Parathyroid adenoma (tissue), 2 donors: ENCODE measurements around the gene SLC46A1.

Source experiments
- H2AFZ ChIP-seq: fragments of 300-600 bp; sonication (generic); one replicate; pipeline ENCODE4 v1.7.0; 2017; ENCODE audit warnings: antibody characterized with exemption, mild to moderate bottlenecking
- H3K27ac ChIP-seq: fragments of 300-600 bp; sonication (generic); one replicate; pipeline ENCODE4 v1.7.0; 2017
- H3K27me3 ChIP-seq: fragments of 300-600 bp; sonication (generic); one replicate; pipeline ENCODE4 v1.7.0; 2017; ENCODE audit warnings: low read length; ENCODE audit not compliant: control insufficient read depth, insufficient read depth
- H3K36me3 ChIP-seq: fragments of 300-600 bp; sonication (generic); one replicate; pipeline ENCODE4 v1.7.0; 2017; ENCODE audit warnings: low read length; ENCODE audit not compliant: control insufficient read depth, insufficient read depth
- H3K4me1 ChIP-seq: fragments of 300-600 bp; sonication (generic); one replicate; pipeline ENCODE4 v1.7.0; 2017; ENCODE audit warnings: control low read depth
- H3K4me2 ChIP-seq: fragments of 300-600 bp; sonication (generic); one replicate; pipeline ENCODE4 v1.7.0; 2017; ENCODE audit warnings: low read length
- H3K4me3 ChIP-seq: fragments of 300-600 bp; sonication (generic); one replicate; pipeline ENCODE4 v1.7.0; 2017; ENCODE audit warnings: low read depth, low read length
- H3K79me2 ChIP-seq: fragments of 300-600 bp; sonication (generic); one replicate; pipeline ENCODE4 v1.7.0; 2017; ENCODE audit warnings: control low read depth
- H3K9ac ChIP-seq: fragments of 300-600 bp; sonication (generic); one replicate; pipeline ENCODE4 v1.7.0; 2017; ENCODE audit warnings: mild to moderate bottlenecking
- H3K9me3 ChIP-seq: fragments of 300-600 bp; sonication (generic); one replicate; pipeline ENCODE4 v1.7.0; 2017; ENCODE audit warnings: low read length; ENCODE audit not compliant: control insufficient read depth
- CTCF ChIP-seq: fragments of 300-600 bp; sonication (generic); IDR thresholded peaks from one replicate; pipeline ENCODE4 v1.7.0; 2017; ENCODE audit warnings: antibody characterized with exemption, mild to moderate bottlenecking
- donor health status: primary hyperparathyroidism.

SLC46A1 gene

GRCh38 chr17:28365487-28365886 is 40.5 kb downstream of the SLC46A1 start:
- Histone ChIP-seq H3K4me2 (no peak overlapping the region), H3K4me1 (no peaks in the 10 kb centered on the region), H3K9ac (no peak overlapping the region), H2AFZ (no peak overlapping the region), H3K27ac (no peak overlapping the region), H3K27me3 (no peaks in the 10 kb centered on the region), H3K4me3 (no peak overlapping the region), H3K9me3 (no peaks in the 10 kb centered on the region), H3K79me2 (no peaks in the 10 kb centered on the region), H3K36me3 (no peaks in the 10 kb centered on the region)
- no peak for TF ChIP-seq CTCF

DNA sequence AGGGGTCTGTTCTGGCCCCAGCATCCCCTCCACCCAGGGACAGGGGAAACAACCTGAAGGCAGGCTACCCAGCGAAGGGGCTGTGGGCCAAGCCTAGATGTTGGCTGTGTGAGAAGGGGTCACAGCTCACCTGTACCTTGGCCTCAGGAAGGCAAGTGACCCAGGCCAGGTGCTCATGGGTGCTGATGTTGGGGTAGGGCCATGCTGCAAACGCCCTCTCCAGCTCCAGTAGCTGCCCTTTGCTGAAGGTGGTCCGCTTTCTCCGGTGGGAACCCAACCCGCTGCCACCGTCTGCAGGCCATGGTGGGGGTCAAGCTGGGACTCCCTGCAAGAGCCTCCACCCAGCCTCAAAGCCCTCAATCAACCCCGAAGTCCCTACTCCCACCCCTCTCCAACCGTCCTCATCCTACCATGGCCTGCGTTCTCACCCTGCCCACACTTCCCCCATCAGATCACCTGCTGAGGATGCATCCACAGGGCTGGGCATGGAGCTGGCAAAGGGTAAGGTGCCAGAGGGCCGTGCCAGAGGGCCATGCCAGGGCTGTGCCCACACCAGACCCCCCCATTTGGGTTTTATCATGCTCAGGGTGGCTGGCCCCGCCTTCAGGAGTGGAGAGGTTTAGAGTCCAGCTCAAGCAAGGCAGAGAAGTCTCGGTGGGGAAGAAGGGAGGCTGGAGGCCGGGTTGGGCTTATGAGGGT is 41.2 kb downstream of the SLC46A1 start, which contains the start of gene SEBOX:
Gene SEBOX, minus strand, starts transcription at position 535 of the 699 bp plus-strand sequence. Its CDS starts 48 bp downstream, at position 487.
- Histone ChIP-seq H3K27ac (no peak within 1 kb of the TSS), H3K36me3 (no peaks in the 10 kb centered on the region), H3K9me3 (no peaks in the 10 kb centered on the region), H3K9ac (no peak within 1 kb of the TSS), H2AFZ (no peak within 1 kb of the TSS), H3K79me2 (no peaks in the 10 kb centered on the region), H3K4me1 (no peaks in the 10 kb centered on the region), H3K4me3 (no peak within 1 kb of the TSS), H3K27me3 (no peaks in the 10 kb centered on the region), H3K4me2 (no peak within 1 kb of the TSS)
- TF ChIP-seq CTCF, result no peak

DNA sequence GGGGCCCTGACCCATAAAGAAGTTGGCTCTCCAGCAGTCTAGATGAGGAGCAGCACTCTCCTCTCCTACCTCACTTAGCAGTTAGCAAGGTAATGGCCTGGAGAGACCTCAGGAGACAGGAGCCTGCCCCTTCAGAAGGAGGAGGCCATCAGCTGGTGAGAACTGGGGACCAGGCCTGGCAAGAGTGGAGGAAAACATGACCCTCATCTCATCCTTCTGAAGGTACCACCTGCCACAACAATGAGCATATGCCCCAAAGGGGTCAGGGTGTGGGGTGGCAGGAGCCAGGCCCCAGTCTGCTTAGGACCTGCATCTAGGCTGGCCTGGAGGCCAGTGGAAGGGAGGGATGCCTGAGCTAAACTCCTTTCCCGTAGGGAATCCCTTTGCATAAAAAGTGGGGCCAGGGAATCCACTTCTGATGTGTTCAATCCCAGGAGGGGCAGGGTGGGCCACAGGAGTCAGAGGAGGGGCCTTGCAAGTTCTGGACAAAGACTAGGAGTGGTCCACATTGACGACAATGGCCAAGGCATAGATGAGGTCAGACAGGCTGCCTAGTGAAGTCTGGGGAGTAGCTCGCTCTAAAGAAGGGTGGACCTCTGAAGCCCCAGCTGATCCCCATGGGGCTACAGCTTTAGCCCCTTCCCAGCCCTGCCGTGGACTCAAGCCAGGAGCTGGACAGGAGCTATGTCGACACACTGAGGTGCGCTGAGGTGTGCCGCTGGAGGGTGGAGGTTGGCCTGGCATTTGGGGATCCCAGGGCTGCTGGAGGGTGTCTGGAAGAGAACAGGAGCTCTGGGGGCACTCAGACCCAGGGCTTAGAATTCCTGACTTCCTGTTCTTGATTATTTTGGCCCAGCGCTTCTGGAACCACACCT is 42.0 kb downstream of the SLC46A1 start:
- H2AFZ ChIP-seq, result no peak overlapping the region
- no peak overlapping the region for H3K9ac ChIP-seq
- H3K4me2 ChIP-seq, result no peak overlapping the region
- no peak for TF ChIP-seq CTCF
- H3K4me3 ChIP-seq, result no peak overlapping the region
- H3K27ac ChIP-seq, result no peak overlapping the region
- no peaks in the 10 kb centered on the region for H3K4me1 ChIP-seq
- H3K9me3 ChIP-seq, result no peaks in the 10 kb centered on the region
- H3K27me3 ChIP-seq, result no peaks in the 10 kb centered on the region
- H3K36me3 ChIP-seq, result no peaks in the 10 kb centered on the region
- no peaks in the 10 kb centered on the region for H3K79me2 ChIP-seq

DNA sequence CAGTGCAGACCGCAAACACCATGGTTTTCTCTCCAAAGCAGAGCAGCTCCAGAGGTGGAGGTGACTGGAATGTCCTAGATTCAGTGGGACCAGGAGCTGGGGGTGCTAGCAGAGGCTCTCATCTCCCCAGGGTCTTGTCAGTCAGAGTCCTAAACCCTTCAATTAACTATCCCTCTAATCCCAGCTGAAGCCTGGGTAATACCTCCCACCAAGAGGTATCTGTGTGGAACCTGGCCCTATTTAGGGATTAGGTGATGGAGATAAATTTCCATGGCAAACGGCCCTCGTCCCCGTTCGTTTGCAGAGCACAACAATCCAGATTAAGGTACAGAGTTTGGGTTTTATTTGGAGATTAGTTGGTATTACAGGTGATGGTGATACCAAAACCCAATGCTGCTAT is 42.8 kb downstream of the SLC46A1 start:
- Histone ChIP-seq H3K36me3 (no peaks in the 10 kb centered on the region), H3K27ac (no peak overlapping the region), H3K9me3 (no peaks in the 10 kb centered on the region), H3K9ac (no peak overlapping the region), H3K4me1 (peaks cover 6% of the 10 kb centered on the region), H3K79me2 (peaks cover 3% of the 10 kb centered on the region), H3K4me3 (no peak overlapping the region), H2AFZ (no peak overlapping the region), H3K27me3 (no peaks in the 10 kb centered on the region), H3K4me2 (no peak overlapping the region)
- no peak for TF ChIP-seq CTCF
